HG03378 (cell line): Measurements from ENCODE around the gene ZSCAN30.
A peak's percentile ranks its signal among the peaks of the same experiment; 100 is the strongest.

Source experiments
- ATAC-seq: cut with Tn5 transposase; IDR thresholded peaks from one replicate; pipeline ENCODE4 v1.9.1; 2021; ENCODE audit warnings: mild to moderate bottlenecking, moderate library complexity; ENCODE audit not compliant: unreplicated experiment

ZSCAN30 gene

GRCh38 chr18:35290094-35290735 is at the start of gene ZSCAN30:
Gene ZSCAN30 (minus strand): TSS chr18:35290229. CDS start chr18:35264352, 25,877 bp downstream.
- ATAC-seq: peak; percentile 85

- no peak for ATAC-seq
Measured at GRCh38 chr18:35337286-35337685, 47.3 kb upstream of the ZSCAN30 start.

GRCh38 chr18:35335866-35336265 is 45.8 kb upstream of the ZSCAN30 start:
- ATAC-seq: no peak

- ATAC-seq: no peak
Measured at GRCh38 chr18:35334821-35335220, 44.8 kb upstream of the ZSCAN30 start.

GRCh38 chr18:35334212-35334611 is 44.2 kb upstream of the ZSCAN30 start:
- no peak for ATAC-seq

GRCh38 chr18:35331367-35332087 is 41.5 kb upstream of the ZSCAN30 start:
- ATAC-seq: no peak

- no peak for ATAC-seq
Measured at GRCh38 chr18:35328868-35329267, 38.8 kb upstream of the ZSCAN30 start.

- ATAC-seq: no peak
Measured at GRCh38 chr18:35326695-35327387, 36.8 kb upstream of the ZSCAN30 start.

GRCh38 chr18:35324926-35325655 is 35.1 kb upstream of the ZSCAN30 start:
- no peak for ATAC-seq

GRCh38 chr18:35322486-35323458 is 32.7 kb upstream of the ZSCAN30 start:
- ATAC-seq: no peak

GRCh38 chr18:35311496-35311895 is 21.5 kb upstream of the ZSCAN30 start:
- ATAC-seq: no peak

GRCh38 chr18:35306588-35307250 is 16.7 kb upstream of the ZSCAN30 start:
- ATAC-seq: no peak

- ATAC-seq: no peak
Measured at GRCh38 chr18:35303610-35304009, 13.6 kb upstream of the ZSCAN30 start.

- ATAC-seq: no peak
Measured at GRCh38 chr18:35296060-35296459, 6.0 kb upstream of the ZSCAN30 start.

- ATAC-seq: no peak
Measured at GRCh38 chr18:35291166-35291565, 1.1 kb upstream of the ZSCAN30 start.

- ATAC-seq: peak; percentile 29
Measured at GRCh38 chr18:35289727-35290093, 319 bp downstream of the ZSCAN30 start.

GRCh38 chr18:35289293-35289692 is 736 bp downstream of the ZSCAN30 start:
- ATAC-seq: peak; percentile 5

GRCh38 chr18:35284841-35285240 is 5.2 kb downstream of the ZSCAN30 start:
- no peak for ATAC-seq

- ATAC-seq: no peak
Measured at GRCh38 chr18:35283923-35284794, 5.9 kb downstream of the ZSCAN30 start.
